Esophagus squamous epithelium (tissue), 5 donors: ENCODE measurements around the gene SUPT6H. TPM values are rescaled to one million over a fixed set of nuclear protein-coding genes. Genes with fewer than 3 reads are reported as not detected.

Source experiments
- DNase-seq: peaks from one replicate; lab custom pipeline; 2025; lab: John Stamatoyannopoulos, UW
- H3K27ac ChIP-seq, 4 donors: fragments of 200-600 bp; sonication (generic); one replicate each; pipeline ENCODE4 v1.5.1; 2016 to 2019; ENCODE audit warnings: mild to moderate bottlenecking in 1 of 4
- H3K27me3 ChIP-seq, 4 donors: fragments of 200-600 bp; sonication (generic); 1 replicate in 3 of 4; 2 replicates in 1 of 4; pipeline versions ENCODE4 v1.5.1 to v1.6.0; 2017 to 2021; ENCODE audit warnings: antibody characterized with exemption in 1 of 4
- H3K36me3 ChIP-seq, 3 donors: fragments of 200-600 bp; sonication (generic); one replicate each; pipeline ENCODE4 v1.5.1; 2016 to 2019
- H3K4me1 ChIP-seq, 3 donors: fragments of 200-600 bp; sonication (generic); one replicate each; pipeline ENCODE4 v1.5.1; 2017 to 2019
- H3K4me3 ChIP-seq, 4 donors: fragments of 200-600 bp; sonication (generic); 1 replicate in 3 of 4; 2 replicates in 1 of 4; pipeline ENCODE4 v1.5.1; 2016 to 2019; ENCODE audit warnings: mild to moderate bottlenecking in 2 of 4, moderate library complexity in 1 of 4
- H3K9me3 ChIP-seq, 3 donors: fragments of 200-600 bp; sonication (generic); one replicate each; pipeline ENCODE4 v1.5.1; 2016 to 2019
- POLR2A ChIP-seq, 4 donors: fragments of 450-650 bp; IDR thresholded peaks; one replicate each; pipeline ENCODE4 v1.6.1; 2017; ENCODE audit warnings: antibody characterized with exemption in 4 of 4, mild to moderate bottlenecking in 4 of 4, moderate library complexity in 3 of 4
- WGBS, 2 donors: methylation state at CpG; one replicate each; pipeline ENCODE4 v1.1.5; 2018; 5-methylcytosine and 5-hydroxymethylcytosine counted together
- intact Hi-C: fragments of 100-400 bp; cut with DNase I; formaldehyde crosslinking; loops from one replicate; pipeline ENCODE4 v1.15.0; 2022
- total RNA-seq, 4 donors: library from RNA; depleted of rRNA; stranded (reverse); fragments of >200 nt; gene quantifications; one replicate each; pipeline ENCODE4 v1.1.0, GENCODE V29; 2016
- TF ChIP-seq, protein P1 (sequence below), 6 experiments: fragments of 450-650 bp in 4 of 6; fragments of 200-600 bp in 2 of 6; sonication (generic) in 2 of 6; IDR thresholded peaks; one replicate each; pipeline ENCODE4 v1.5.1; 2016 to 2019; ENCODE audit warnings: antibody characterized with exemption in 6 of 6, mild to moderate bottlenecking in 4 of 6, moderate library complexity in 4 of 6
- donor health status: DM: yes; HTN: yes; CAD: no.

SUPT6H gene
- total RNA-seq, 4 donors from 2014 or later, result 26.4 to 59.3 (median 48.8) TPM

DNA sequence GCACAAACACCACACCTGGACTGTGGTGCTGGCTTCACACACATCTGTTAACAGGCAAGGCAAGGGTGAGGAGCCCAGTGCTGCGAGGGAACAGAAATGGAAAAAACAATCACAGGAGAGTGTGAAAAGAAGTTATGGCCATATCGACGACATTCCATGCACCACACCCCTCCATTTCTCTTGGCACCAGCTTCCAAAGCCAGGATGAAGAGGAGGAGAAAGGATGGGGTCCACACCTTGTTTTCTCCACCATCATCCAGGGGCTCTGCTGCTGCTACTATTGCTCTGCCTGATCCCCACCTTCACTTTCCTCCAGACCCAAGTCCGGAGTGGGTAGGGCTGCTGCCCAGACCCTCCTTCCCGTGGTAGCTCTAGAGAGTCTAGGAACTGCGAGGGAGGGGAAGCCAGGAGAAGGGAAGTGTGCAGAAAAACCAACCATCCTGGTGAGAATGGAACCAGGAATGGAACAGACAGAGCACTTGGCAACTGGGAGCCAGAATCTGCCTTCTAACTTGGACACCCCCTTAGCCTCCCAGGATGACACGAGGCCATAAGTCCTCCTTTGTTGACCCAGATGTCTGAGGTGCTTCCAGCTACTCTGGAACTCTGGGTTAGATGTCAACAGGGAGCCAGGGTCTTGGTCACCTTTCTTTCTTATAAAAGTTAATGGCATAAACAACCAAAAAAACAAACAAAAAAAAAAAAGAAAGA, 50.9 kb downstream of the SUPT6H start:
- peak overlapping the region in 1 of 4 donors; percentile 88 for H3K27ac ChIP-seq
- no peak for DNase-seq

DNA sequence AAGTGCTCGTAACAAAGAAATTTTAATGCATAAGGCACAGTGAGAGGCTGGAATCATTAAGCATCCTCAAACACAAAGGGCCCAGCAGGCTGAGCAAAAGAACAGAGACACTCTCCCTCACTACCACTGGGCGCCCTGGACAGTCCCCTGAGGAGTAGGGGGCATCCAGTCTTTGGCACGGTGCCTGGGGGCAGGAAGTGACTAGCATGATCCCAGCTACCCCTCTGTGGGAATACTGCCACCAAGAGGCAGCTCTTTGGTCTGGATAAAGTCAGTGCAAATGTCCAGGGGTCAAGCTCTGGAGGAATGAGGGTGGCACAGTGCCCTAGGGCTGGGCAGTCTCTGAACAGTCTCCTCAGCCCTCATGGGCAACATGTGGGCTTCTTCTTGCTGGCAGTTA, 52.3 kb downstream of the SUPT6H start:
- Histone ChIP-seq H3K36me3 (peaks cover 0 to 25% (median 0%) of the 10 kb centered on the region in 3 donors), H3K27me3 (peaks cover 0 to 15% (median 0%) of the 10 kb centered on the region in 4 donors), H3K4me3 (no peak overlapping the region), H3K4me1 (peaks cover 29 to 72% (median 34%) of the 10 kb centered on the region in 3 donors), H3K27ac (no peak overlapping the region), H3K9me3 (no peaks in the 10 kb centered on the region)
- intact Hi-C loops, result no loop called here
- WGBS, 2 donors, result 87 to 93% methylated on average over 2 to 3 of the region's 3 CpGs
- no peak for TF ChIP-seq POLR2A (IDR thresholded peaks at IDR 0.05)
- TF ChIP-seq, protein P1, sequence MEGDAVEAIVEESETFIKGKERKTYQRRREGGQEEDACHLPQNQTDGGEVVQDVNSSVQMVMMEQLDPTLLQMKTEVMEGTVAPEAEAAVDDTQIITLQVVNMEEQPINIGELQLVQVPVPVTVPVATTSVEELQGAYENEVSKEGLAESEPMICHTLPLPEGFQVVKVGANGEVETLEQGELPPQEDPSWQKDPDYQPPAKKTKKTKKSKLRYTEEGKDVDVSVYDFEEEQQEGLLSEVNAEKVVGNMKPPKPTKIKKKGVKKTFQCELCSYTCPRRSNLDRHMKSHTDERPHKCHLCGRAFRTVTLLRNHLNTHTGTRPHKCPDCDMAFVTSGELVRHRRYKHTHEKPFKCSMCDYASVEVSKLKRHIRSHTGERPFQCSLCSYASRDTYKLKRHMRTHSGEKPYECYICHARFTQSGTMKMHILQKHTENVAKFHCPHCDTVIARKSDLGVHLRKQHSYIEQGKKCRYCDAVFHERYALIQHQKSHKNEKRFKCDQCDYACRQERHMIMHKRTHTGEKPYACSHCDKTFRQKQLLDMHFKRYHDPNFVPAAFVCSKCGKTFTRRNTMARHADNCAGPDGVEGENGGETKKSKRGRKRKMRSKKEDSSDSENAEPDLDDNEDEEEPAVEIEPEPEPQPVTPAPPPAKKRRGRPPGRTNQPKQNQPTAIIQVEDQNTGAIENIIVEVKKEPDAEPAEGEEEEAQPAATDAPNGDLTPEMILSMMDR (IDR thresholded peaks at IDR 0.05), result no peak
- no peak for DNase-seq

More for the DNA sequence above, 50.9 kb downstream of the SUPT6H start:
- Histone ChIP-seq H3K27me3 (peaks cover 0 to 13% (median 0%) of the 10 kb centered on the region in 4 donors), H3K4me1 (peaks cover 15 to 63% (median 27%) of the 10 kb centered on the region in 3 donors), H3K9me3 (no peaks in the 10 kb centered on the region), H3K4me3 (no peak overlapping the region), H3K36me3 (peaks cover 0 to 25% (median 0%) of the 10 kb centered on the region in 3 donors)
- TF ChIP-seq, protein P1 (IDR thresholded peaks at IDR 0.05), result no peak
- TF ChIP-seq POLR2A (IDR thresholded peaks at IDR 0.05), result no peak
- intact Hi-C loops, result no loop called here
- 68 to 77% methylated on average over 4 to 7 of the region's 7 CpGs for WGBS, 2 donors

DNA sequence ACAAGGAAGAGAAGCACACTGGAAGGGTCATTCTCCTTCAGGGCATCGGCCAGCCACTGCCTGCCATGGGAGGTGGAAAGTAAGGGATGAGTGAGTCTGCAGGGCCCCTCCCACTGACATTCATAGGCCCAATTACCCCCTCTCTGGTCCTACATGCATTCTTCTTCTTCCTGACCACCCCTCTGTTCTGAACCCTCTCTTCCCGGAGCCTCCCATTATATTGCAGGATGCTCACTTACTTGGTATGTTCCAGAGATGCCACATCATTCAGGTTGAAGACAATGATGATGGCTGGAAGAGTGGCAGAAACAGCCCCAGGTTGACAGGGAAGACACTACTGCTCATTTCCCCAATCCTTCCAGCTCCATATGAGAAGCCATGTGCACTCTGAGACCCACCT, 53.2 kb downstream of the SUPT6H start:
- peaks cover 25 to 64% (median 31%) of the 10 kb centered on the region in 3 donors for H3K4me1 ChIP-seq
- H3K27ac ChIP-seq, result no peak overlapping the region
- peaks cover 0 to 25% (median 0%) of the 10 kb centered on the region in 3 donors for H3K36me3 ChIP-seq
- H3K27me3 ChIP-seq, result peaks cover 0 to 15% (median 0%) of the 10 kb centered on the region in 4 donors
- WGBS, 2 donors, result 90 to 93% methylated on average over 1 to 2 of the region's 2 CpGs
- TF ChIP-seq, protein P1 (IDR thresholded peaks at IDR 0.05), result no peak
- no peak for TF ChIP-seq POLR2A (IDR thresholded peaks at IDR 0.05)
- no peaks in the 10 kb centered on the region for H3K9me3 ChIP-seq
- no peak for DNase-seq
- H3K4me3 ChIP-seq, result no peak overlapping the region
- intact Hi-C loops, result no loop called here

DNA sequence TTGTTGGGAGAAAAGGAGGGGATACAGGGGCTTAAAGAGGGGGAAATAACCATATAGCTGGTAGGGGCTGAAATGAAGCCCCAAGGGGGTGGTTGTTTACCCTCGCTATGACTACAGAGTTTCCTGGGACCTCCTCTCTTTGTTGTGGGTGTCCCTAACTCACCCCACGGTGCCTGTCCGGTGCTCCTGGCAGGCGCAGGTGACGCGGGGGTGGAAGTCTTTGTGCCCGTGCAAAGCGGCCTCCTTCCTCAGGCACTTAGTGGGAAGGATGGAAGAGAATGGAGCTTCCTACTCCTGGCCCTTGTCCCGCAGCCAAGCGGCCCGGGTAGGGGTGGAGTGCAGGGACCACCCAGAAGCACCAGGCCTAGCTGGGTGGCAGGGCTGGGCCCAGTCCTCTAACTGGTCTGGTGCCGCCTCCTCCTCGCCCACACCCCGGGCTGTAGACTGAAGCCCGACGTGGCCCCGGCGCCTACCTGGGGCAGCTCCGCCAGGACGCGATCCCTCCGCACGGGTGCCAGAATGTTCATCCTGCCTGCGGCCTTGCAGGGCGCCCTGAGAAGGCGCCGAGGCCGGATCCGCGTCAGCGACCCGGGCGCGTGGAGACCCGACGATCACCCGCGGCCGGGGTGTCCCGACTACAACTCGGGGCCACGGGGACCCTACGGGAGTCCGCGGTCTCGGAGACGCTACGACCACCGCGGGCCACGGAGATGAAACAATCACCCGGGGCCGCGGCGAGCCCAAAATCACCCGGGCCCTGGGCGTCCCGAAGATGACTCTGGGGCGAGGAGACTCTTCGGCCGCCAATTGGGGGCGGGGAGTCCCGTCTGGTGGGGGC, 55.0 kb downstream of the SUPT6H start:
- peaks cover 0 to 38% (median 0%) of the 10 kb centered on the region in 3 donors for H3K36me3 ChIP-seq
- H3K27ac ChIP-seq, result peak overlapping the region; percentile 93 to 97 (median 95)
- H3K9me3 ChIP-seq, result no peaks in the 10 kb centered on the region
- intact Hi-C loops, result no loop called here
- peaks cover 0 to 15% (median 0%) of the 10 kb centered on the region in 4 donors for H3K27me3 ChIP-seq
- DNase-seq, result no peak
- H3K4me3 ChIP-seq, result peak overlapping the region; percentile 43 to 93 (median 74)
- WGBS, 2 donors, result 38 to 44% methylated on average over 1 to 11 of the region's 63 CpGs
- TF ChIP-seq, protein P1 (IDR thresholded peaks at IDR 0.05), result no peak
- TF ChIP-seq POLR2A (IDR thresholded peaks at IDR 0.05), result no peak
- peaks cover 31 to 67% (median 35%) of the 10 kb centered on the region in 3 donors for H3K4me1 ChIP-seq
